ENCODE measurements around the gene ERC2.

Gene ERC2

GRCh38 chr3:55576621-55577388 lies 891.5 kb downstream of the ERC2 start:
- Histone ChIP-seq H4K8ac (ENCODE audit: low read depth, low read length) (peak overlapping the region; percentile 51), H3K4me3 (ENCODE audit: low read depth, low read length) (no peak overlapping the region), H3K9ac (ENCODE audit: low read length) (no peak overlapping the region), H3K79me2 (ENCODE audit: control insufficient read depth, insufficient read depth, low read length, poor library complexity) (no peaks in the 10 kb centered on the region), H3K27me3 (ENCODE audit: insufficient read depth, low read length) (no peaks in the 10 kb centered on the region), H3K14ac (ENCODE audit: low read length) (peak overlapping the region; percentile 38), H2BK12ac (ENCODE audit: low read length) (peak overlapping the region; percentile 67), H3K79me1 (ENCODE audit: low read length) (peaks cover 33% of the 10 kb centered on the region), H2AK5ac (ENCODE audit: low read length) (peak overlapping the region; percentile 34), H4K12ac (ENCODE audit: low read depth, low read length) (no peak overlapping the region), H2BK5ac (ENCODE audit: low read depth, low read length, poor library complexity) (peak overlapping the region; percentile 74), H4K91ac (ENCODE audit: low read depth, low read length) (peak overlapping the region; percentile 37), H2AFZ (ENCODE audit: insufficient read depth, low read length, poor library complexity) (peak overlapping the region; percentile 21), H3K23ac (ENCODE audit: low read length) (no peak overlapping the region), H3K4ac (ENCODE audit: low read depth, low read length) (no peak overlapping the region), H3K18ac (ENCODE audit: low read length) (no peak overlapping the region), H3K27ac (ENCODE audit: low read depth, low read length) (peak overlapping the region; percentile 56), H3K4me1 (ENCODE audit: control insufficient read depth in 1 of 2, insufficient read depth in 2 of 2, low read length in 2 of 2) (peaks cover 10 to 29% of the 10 kb centered on the region in 2 experiments), H3K9me3 (ENCODE audit: insufficient read depth, low read depth, low read length) (no peaks in the 10 kb centered on the region), H3K4me2 (ENCODE audit: low read length) (no peak overlapping the region), H2BK120ac (ENCODE audit: insufficient read depth, low read length, poor library complexity) (peak overlapping the region; percentile 86), H3K36me3 (ENCODE audit: control insufficient read depth in 1 of 2, insufficient read depth in 2 of 2, low read length in 2 of 2) (no peaks in the 10 kb centered on the region)
- no CpG with 5 or more reads among the region's 17 CpGs for WGBS (ENCODE audit: extremely low coverage, insufficient coverage, insufficient read length)
- DNase-seq = no peak

- H3K36me3 ChIP-seq (ENCODE audit: control insufficient read depth in 1 of 2, insufficient read depth in 2 of 2, low read length in 2 of 2) = no peaks in the 10 kb centered on the region
- no peaks in the 10 kb centered on the region for H3K9me3 ChIP-seq (ENCODE audit: insufficient read depth, low read depth, low read length)
- H3K4me2 ChIP-seq (ENCODE audit: low read length) = no peak overlapping the region
- no peak overlapping the region for H3K18ac ChIP-seq (ENCODE audit: low read length)
- H2BK12ac ChIP-seq (ENCODE audit: low read length) = peak overlapping the region; percentile 88
- H2BK5ac ChIP-seq (ENCODE audit: low read depth, low read length, poor library complexity) = no peak overlapping the region
- no peak overlapping the region for H4K12ac ChIP-seq (ENCODE audit: low read depth, low read length)
- WGBS (ENCODE audit: extremely low coverage, insufficient coverage, insufficient read length) = no CpG with 5 or more reads among the region's 3 CpGs
- no peaks in the 10 kb centered on the region for H3K79me2 ChIP-seq (ENCODE audit: control insufficient read depth, insufficient read depth, low read length, poor library complexity)
- peak overlapping the region; percentile 7 for H3K4ac ChIP-seq (ENCODE audit: low read depth, low read length)
- H2AK5ac ChIP-seq (ENCODE audit: low read length) = no peak overlapping the region
- no peak overlapping the region for H3K23ac ChIP-seq (ENCODE audit: low read length)
- no peak overlapping the region for H3K4me3 ChIP-seq (ENCODE audit: low read depth, low read length)
- peaks cover 45% of the 10 kb centered on the region for H3K79me1 ChIP-seq (ENCODE audit: low read length)
- peak overlapping the region; percentile 28 for H2BK120ac ChIP-seq (ENCODE audit: insufficient read depth, low read length, poor library complexity)
- H3K9ac ChIP-seq (ENCODE audit: low read length) = no peak overlapping the region
- no peak for DNase-seq
- H4K8ac ChIP-seq (ENCODE audit: low read depth, low read length) = no peak overlapping the region
- H4K91ac ChIP-seq (ENCODE audit: low read depth, low read length) = peak overlapping the region; percentile 60
- H3K4me1 ChIP-seq (ENCODE audit: control insufficient read depth in 1 of 2, insufficient read depth in 2 of 2, low read length in 2 of 2) = peaks cover 26 to 43% of the 10 kb centered on the region in 2 experiments
- no peak overlapping the region for H3K27ac ChIP-seq (ENCODE audit: low read depth, low read length)
- no peaks in the 10 kb centered on the region for H3K27me3 ChIP-seq (ENCODE audit: insufficient read depth, low read length)
- H3K14ac ChIP-seq (ENCODE audit: low read length) = peak overlapping the region; percentile 28
- H2AFZ ChIP-seq (ENCODE audit: insufficient read depth, low read length, poor library complexity) = no peak overlapping the region
Measured at GRCh38 chr3:55574671-55575070, 893.6 kb downstream of the ERC2 start.

GRCh38 chr3:55572816-55573215 lies 895.5 kb downstream of the ERC2 start:
- Histone ChIP-seq H2AK5ac (ENCODE audit: low read length) (peak overlapping the region; percentile 57), H4K8ac (ENCODE audit: low read depth, low read length) (no peak overlapping the region)
- no CpG with 5 or more reads among the region's 2 CpGs for WGBS (ENCODE audit: extremely low coverage, insufficient coverage, insufficient read length)

GRCh38 chr3:55571913-55572312 lies 896.4 kb downstream of the ERC2 start:
- Histone ChIP-seq H3K4me1 (ENCODE audit: control insufficient read depth in 1 of 2, insufficient read depth in 2 of 2, low read length in 2 of 2) (peaks cover 39 to 50% of the 10 kb centered on the region in 2 experiments), H3K4me3 (ENCODE audit: low read depth, low read length) (no peak overlapping the region), H3K27ac (ENCODE audit: low read depth, low read length) (peak overlapping the region; percentile 84), H2BK12ac (ENCODE audit: low read length) (peak overlapping the region; percentile 74), H3K36me3 (ENCODE audit: control insufficient read depth in 1 of 2, insufficient read depth in 2 of 2, low read length in 2 of 2) (no peaks in the 10 kb centered on the region), H3K4me2 (ENCODE audit: low read length) (peak overlapping the region; percentile 12), H4K91ac (ENCODE audit: low read depth, low read length) (peak overlapping the region; percentile 83), H2AFZ (ENCODE audit: insufficient read depth, low read length, poor library complexity) (peak overlapping the region; percentile 23), H3K14ac (ENCODE audit: low read length) (peak overlapping the region; percentile 59), H3K18ac (ENCODE audit: low read length) (peak overlapping the region; percentile 45), H2AK5ac (ENCODE audit: low read length) (peak overlapping the region; percentile 13), H2BK120ac (ENCODE audit: insufficient read depth, low read length, poor library complexity) (peak overlapping the region; percentile 81), H3K23ac (ENCODE audit: low read length) (no peak overlapping the region), H4K8ac (ENCODE audit: low read depth, low read length) (peak overlapping the region; percentile 52), H2BK5ac (ENCODE audit: low read depth, low read length, poor library complexity) (peak overlapping the region; percentile 81), H3K9ac (ENCODE audit: low read length) (no peak overlapping the region), H4K12ac (ENCODE audit: low read depth, low read length) (peak overlapping the region; percentile 39), H3K9me3 (ENCODE audit: insufficient read depth, low read depth, low read length) (peaks cover 2% of the 10 kb centered on the region), H3K27me3 (ENCODE audit: insufficient read depth, low read length) (no peaks in the 10 kb centered on the region), H3K79me2 (ENCODE audit: control insufficient read depth, insufficient read depth, low read length, poor library complexity) (peaks cover 2% of the 10 kb centered on the region), H3K79me1 (ENCODE audit: low read length) (peaks cover 48% of the 10 kb centered on the region), H3K4ac (ENCODE audit: low read depth, low read length) (no peak overlapping the region)
- DNase-seq = peak; percentile 93 to 96
- no CpG with 5 or more reads among the region's 10 CpGs for WGBS (ENCODE audit: extremely low coverage, insufficient coverage, insufficient read length)

More at GRCh38 chr3:55572816-55573215, 895.5 kb downstream of the ERC2 start:
- Histone ChIP-seq H3K18ac (ENCODE audit: low read length) (no peak overlapping the region), H2BK5ac (ENCODE audit: low read depth, low read length, poor library complexity) (peak overlapping the region; percentile 81), H4K91ac (ENCODE audit: low read depth, low read length) (peak overlapping the region; percentile 83), H3K4ac (ENCODE audit: low read depth, low read length) (no peak overlapping the region), H3K4me3 (ENCODE audit: low read depth, low read length) (no peak overlapping the region), H3K23ac (ENCODE audit: low read length) (no peak overlapping the region), H3K4me2 (ENCODE audit: low read length) (no peak overlapping the region), H4K12ac (ENCODE audit: low read depth, low read length) (no peak overlapping the region), H3K79me1 (ENCODE audit: low read length) (peaks cover 50% of the 10 kb centered on the region), H2AFZ (ENCODE audit: insufficient read depth, low read length, poor library complexity) (no peak overlapping the region), H3K14ac (ENCODE audit: low read length) (peak overlapping the region; percentile 46), H3K36me3 (ENCODE audit: control insufficient read depth in 1 of 2, insufficient read depth in 2 of 2, low read length in 2 of 2) (no peaks in the 10 kb centered on the region), H2BK12ac (ENCODE audit: low read length) (peak overlapping the region; percentile 90), H2BK120ac (ENCODE audit: insufficient read depth, low read length, poor library complexity) (peak overlapping the region; percentile 81), H3K27ac (ENCODE audit: low read depth, low read length) (peak overlapping the region; percentile 84), H3K9me3 (ENCODE audit: insufficient read depth, low read depth, low read length) (peaks cover 2% of the 10 kb centered on the region), H3K4me1 (ENCODE audit: control insufficient read depth in 1 of 2, insufficient read depth in 2 of 2, low read length in 2 of 2) (peaks cover 36 to 49% of the 10 kb centered on the region in 2 experiments), H3K9ac (ENCODE audit: low read length) (no peak overlapping the region), H3K27me3 (ENCODE audit: insufficient read depth, low read length) (no peaks in the 10 kb centered on the region), H3K79me2 (ENCODE audit: control insufficient read depth, insufficient read depth, low read length, poor library complexity) (no peaks in the 10 kb centered on the region)
- peak in 1 of 2 donors; percentile 44 for DNase-seq
